GM21737 (cell line): ENCODE results near the gene AUNIP.

Experiments
- ATAC-seq: cut with Tn5 transposase; IDR thresholded peaks from one replicate; pipeline ENCODE4 v1.9.1; 2021; ENCODE audit warnings: mild to moderate bottlenecking, moderate library complexity; ENCODE audit not compliant: unreplicated experiment

The AUNIP gene

GRCh38 chr1:25858906-25859789, at the start of gene AUNIP:
Gene AUNIP, minus strand, starts transcription at chr1:25859457. Its CDS starts 100 bp downstream, at chr1:25859357.
- ATAC-seq, result peak; percentile 73

GRCh38 chr1:25909040-25909439, 49.8 kb upstream of the AUNIP start:
- no peak for ATAC-seq

GRCh38 chr1:25908161-25908560, 48.9 kb upstream of the AUNIP start:
- no peak for ATAC-seq

GRCh38 chr1:25907601-25908000, 48.3 kb upstream of the AUNIP start:
- no peak for ATAC-seq

GRCh38 chr1:25906644-25907300, 47.5 kb upstream of the AUNIP start:
- peak; percentile 1 for ATAC-seq

GRCh38 chr1:25905680-25906643, 46.7 kb upstream of the AUNIP start, which contains the start of gene STMN1:
Gene STMN1, minus strand, starts transcription at chr1:25906419. Its CDS starts 1,743 bp downstream, at chr1:25904676.
- peak; percentile 52 for ATAC-seq

GRCh38 chr1:25904943-25905679, 45.9 kb upstream of the AUNIP start:
- peak; percentile 70 for ATAC-seq

GRCh38 chr1:25903986-25904385, 44.7 kb upstream of the AUNIP start:
- ATAC-seq, result no peak

- ATAC-seq, result no peak
Observed at GRCh38 chr1:25902462-25902861, 43.2 kb upstream of the AUNIP start.

GRCh38 chr1:25900219-25900618, 41.0 kb upstream of the AUNIP start:
- ATAC-seq, result no peak

- ATAC-seq, result no peak
Observed at GRCh38 chr1:25899792-25900191, 40.5 kb upstream of the AUNIP start.

- no peak for ATAC-seq
Observed at GRCh38 chr1:25898223-25899015, 39.2 kb upstream of the AUNIP start.

GRCh38 chr1:25897754-25898153, 38.5 kb upstream of the AUNIP start:
- no peak for ATAC-seq

- ATAC-seq, result no peak
Observed at GRCh38 chr1:25896266-25896665, 37.0 kb upstream of the AUNIP start.

GRCh38 chr1:25895365-25895990, 36.2 kb upstream of the AUNIP start:
- ATAC-seq, result peak; percentile 83

GRCh38 chr1:25893116-25893515, 33.9 kb upstream of the AUNIP start:
- no peak for ATAC-seq

GRCh38 chr1:25891606-25892005, 32.3 kb upstream of the AUNIP start:
- no peak for ATAC-seq

- ATAC-seq, result no peak
Observed at GRCh38 chr1:25890239-25891034, 31.2 kb upstream of the AUNIP start.
